GM21447 (cell line): Measurements from ENCODE around the gene ANKRD13B.

Experiments used
- ATAC-seq: cut with Tn5 transposase; IDR thresholded peaks from one replicate; pipeline ENCODE4 v1.9.1; 2021; ENCODE audit not compliant: unreplicated experiment

Gene ANKRD13B

GRCh38 chr17:29579866-29580771 is 12.8 kb upstream of the ANKRD13B start:
- ATAC-seq = no peak

DNA sequence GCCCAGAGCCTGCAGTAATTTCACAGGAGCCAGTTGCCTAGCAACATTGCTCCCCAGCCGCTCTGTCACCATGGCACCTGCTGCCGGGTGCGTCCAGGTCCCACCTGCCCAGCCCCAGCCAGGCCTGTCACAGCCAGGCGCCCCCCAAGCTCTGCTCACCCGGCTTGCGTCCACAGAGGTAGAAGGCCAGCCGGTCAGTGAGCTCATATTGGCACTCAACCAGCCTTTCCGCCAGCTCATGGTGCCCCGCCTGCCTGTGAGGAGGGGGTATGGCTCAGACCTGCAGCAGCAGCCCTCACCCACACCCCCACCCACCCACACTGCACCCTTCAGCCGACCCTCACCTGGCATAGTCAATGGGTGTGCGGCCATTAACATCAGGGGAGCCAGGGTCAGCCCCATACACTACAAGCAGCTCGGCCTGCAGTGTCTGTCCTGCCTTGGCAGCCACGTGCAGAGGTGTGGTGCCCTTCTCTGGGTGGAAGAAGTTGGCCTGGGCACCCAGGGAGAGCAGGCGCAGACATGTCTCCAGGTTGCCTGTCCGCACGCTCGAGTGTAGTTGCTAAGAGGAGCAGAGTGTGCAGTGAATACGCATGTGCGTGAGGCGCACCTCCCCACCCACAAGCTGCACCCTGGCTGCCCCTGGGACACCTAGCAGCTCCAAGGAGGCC is 11.2 kb upstream of the ANKRD13B start:
- ATAC-seq = no peak

- no peak for ATAC-seq
These were observed 10.6 kb upstream of the ANKRD13B start for GRCh38 chr17:29582254-29582765.

DNA sequence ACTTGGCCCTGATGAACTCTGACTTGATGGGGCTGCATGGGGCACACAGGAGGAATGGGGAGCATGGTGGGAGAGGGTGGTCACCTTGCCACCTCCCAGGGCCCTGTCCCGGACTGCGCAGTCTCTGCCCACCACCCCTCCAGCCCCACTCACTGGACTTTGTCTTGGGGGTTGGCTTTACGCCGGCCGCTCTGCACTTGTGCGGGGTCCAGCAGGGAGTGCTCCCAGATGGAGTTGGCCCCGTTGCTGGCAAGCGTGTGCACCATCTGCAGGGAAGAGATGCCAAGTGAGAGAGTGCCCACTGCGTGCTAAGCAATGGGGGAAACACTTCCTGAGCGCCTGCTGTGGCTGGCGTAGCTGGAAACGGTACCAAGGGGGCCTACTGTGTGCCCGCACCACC is 10.2 kb upstream of the ANKRD13B start:
- no peak for ATAC-seq

DNA sequence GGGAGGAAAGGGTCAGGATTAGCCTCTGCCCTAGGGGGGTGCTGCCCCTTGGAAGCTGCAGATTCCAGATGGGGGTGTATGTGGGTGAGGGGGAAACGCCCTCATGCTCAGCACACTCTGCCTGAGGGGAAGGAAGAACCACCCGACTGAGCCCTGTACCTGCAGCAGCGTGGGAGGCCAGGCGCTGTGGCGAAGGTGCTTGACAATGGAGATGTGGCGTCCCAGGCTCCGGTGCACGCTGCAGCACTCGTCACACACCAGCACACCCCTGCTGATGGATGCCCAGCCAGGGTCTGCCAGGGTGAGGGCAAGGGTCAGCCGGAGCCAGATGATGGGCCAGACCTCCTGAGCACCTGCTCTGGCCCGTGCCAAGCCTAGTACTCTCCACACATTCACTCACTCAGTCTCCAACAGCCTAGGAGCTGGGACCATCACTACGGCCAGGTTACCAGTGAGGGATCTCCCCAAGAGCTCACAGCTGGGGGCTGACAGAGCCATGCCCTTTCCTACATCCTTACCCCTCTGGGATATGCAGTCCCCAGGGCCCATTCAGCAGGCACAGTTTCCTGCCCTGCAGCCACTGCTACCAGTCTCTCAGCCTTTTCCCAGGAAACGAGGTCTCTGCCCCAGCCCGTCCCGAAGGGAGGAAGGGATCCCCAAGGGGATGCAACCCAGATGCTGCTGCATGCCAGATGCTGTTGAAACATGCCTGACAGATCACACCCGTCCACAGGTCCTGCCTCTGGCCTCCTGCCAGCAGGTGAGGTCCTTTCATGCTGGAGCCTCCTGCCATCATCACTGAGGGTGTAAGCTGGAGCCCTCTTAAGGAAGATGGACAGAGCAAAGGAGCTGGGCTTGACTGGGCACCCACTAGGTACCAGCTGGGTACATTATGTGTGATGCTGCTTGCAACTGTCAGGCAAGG is 9.3 kb upstream of the ANKRD13B start:
- ATAC-seq = no peak

GRCh38 chr17:29584452-29585079 is 8.4 kb upstream of the ANKRD13B start:
- no peak for ATAC-seq

DNA sequence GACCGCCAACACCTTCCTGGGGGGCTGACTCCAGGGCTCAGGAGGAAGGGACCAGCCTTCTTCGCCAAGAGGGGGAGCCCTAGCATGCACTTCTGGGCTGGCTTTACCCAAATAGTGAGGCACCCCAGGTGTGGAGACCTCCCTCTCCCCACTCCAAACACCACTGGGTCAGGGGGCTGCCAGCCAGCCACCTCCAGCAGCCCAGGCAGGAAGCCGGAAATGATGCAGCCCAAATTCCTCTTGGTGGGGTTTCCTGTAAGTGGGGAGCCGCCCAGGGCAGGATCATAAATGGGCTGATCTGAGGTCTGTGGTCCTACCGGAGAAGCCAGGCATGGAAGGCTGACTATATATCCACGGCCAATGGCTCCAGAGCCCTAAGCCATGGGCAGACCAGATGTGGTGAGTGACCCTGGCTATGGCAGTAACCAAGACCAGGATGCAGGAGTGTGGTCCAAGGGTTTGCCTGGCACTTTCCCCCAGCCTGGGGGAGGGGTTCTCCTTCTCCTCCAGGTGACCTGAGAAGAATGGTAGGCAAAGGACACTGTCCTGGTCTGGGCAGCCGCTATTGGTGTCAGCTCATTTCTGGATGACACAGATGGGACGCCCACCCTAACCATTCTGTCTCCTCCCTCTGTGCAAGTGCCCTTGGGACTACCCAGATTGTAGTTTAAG is 7.7 kb upstream of the ANKRD13B start:
- ATAC-seq = no peak

DNA sequence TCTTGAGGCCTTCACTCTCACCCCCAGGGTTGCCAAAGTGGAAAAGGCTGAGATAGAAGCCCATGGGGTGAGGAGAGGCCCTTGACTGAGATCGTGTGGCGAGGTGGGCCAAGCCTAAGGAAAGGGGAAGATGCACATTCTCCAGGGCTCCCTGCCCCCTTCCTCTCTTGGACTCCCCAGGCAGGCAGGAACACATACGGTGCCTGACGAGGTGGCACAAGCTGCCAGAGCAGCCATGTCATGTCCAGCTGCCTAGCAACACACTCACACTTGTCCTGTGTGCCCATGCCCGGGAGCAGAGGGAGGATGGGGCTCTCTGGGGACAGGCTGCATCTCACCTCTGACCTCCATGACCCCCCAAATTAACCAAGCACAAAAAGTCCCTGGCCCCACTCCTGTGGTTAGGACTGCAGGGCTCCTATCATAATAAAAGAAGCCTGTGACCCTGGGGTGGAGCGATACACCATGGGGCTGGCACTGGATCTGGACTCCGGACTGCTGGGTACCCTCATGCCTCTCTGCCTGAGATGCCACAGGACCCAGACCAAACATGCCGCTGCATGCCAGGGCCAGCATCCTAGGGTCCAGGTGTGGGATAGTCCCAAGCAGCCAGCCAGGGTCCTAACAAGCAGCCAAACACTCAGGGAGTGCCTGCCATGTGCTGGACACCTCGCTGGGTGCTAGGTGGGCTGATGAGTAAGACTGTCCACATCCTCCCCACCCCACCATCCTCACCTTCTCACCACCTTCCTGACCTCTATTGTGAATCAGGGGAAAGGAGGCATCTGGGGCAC is 6.1 kb upstream of the ANKRD13B start:
- ATAC-seq = no peak

DNA sequence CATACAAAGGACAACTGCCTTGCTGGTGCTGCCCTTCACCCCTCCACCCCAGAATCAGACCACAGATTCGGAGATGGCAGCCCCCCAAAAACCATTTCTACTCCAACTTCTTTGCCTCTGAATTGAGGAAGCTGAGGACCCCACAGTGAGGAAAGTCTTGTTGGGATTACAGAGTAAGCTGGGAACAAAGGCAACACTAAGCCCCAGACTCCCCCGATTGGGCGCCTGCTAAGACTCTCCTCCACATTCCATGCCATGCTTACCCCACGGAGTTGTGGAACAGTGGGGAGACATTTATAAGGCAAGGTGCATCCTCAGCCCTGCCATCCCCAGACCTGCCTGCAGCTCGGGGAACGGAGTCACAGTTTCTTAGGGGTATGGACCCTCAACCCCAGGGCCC is 5.3 kb upstream of the ANKRD13B start:
- no peak for ATAC-seq

GRCh38 chr17:29588017-29588561 is 4.8 kb upstream of the ANKRD13B start:
- ATAC-seq = no peak

GRCh38 chr17:29588562-29589411 is 4.1 kb upstream of the ANKRD13B start:
- ATAC-seq = peak; percentile 8

DNA sequence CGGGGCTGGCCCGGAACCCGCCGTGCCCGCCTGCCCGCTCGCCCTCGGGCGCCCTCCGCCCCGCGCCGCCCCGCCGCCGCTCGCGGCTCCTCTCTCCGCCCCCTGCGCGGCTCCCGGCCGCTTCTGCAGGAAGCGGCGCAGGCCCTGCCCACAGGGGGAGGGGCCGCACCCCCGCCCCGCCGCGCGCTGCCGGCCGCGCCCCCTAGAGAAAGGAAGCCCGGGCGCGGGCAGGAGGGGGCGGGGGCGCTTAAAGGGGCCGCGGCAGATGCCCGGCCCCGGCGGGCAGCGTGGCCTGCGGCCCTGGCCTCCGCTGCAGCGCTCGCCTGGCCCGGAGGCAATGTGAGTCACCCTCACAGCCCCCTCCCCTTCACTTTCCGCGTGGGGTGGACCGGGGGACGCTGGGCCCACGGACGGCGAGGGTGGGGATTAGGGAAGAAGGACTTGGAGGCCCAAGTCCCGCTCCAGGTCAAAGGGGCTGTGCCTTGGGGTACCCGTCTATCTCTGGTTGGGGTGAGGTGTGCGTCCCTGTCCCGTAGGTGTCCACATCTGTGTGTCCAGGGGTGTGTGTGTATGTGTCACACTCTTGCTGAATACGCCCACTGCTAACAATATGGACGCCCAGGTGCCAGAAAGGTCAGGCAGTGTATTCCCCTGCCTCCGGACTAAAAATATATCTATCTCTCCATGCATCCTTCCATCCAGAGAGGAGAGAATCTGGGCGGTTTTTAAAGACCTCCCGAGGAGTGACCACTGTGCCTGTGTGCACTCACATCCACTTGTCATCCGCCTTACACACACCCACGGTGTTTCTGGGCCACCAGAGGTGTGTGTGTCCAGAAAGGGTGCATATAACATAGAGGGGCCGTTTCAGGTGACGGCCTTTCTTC is 3.2 kb upstream of the ANKRD13B start, which contains the start of gene GIT1:
GIT1 (minus strand) TSS at position 125 of the 887 bp plus-strand sequence. CDS start 270 bp downstream, outside the sequence.
- ATAC-seq = peak; percentile 43

DNA sequence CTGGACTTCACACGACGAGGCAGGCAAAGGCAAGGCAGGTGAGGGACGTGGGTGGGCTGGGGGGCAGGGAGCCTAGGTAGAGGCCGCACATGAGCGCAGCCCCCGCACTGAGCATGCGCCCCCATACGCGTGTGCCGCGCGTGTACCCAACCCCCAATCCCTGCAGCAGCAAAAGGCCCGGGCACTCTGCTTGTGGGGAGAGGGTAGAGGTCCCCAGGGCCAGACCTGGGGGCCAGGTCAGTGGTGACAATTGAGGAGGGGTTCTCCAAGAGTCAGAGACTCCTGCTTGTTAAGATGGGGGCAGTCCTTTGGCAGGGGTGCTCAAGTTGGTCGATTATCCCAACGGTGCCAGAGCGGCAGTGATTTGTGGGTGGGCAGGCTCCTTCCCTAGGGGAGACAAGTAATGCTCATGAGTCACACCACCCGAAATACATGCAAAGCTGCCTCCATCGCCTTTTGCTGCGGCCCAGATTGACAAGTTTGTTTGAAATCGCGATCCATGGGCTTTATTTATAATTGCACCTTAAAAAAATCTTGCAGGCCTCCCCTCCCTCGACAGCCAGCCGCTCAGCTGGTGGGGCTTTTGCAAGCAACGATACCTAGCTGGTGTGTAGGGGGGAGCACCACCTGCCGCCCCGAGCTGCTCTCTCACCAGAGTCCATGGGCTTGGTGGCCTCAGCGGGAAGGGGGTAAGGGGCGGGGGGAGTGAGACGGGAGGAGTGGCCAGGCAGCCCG is 2.4 kb upstream of the ANKRD13B start:
- no peak for ATAC-seq

GRCh38 chr17:29591146-29591736 is 1.7 kb upstream of the ANKRD13B start:
- ATAC-seq = no peak

GRCh38 chr17:29591737-29592608 is 959 bp upstream of the ANKRD13B start:
- no peak for ATAC-seq
